Measurements from ENCODE around the gene SPATS2.

DNA sequence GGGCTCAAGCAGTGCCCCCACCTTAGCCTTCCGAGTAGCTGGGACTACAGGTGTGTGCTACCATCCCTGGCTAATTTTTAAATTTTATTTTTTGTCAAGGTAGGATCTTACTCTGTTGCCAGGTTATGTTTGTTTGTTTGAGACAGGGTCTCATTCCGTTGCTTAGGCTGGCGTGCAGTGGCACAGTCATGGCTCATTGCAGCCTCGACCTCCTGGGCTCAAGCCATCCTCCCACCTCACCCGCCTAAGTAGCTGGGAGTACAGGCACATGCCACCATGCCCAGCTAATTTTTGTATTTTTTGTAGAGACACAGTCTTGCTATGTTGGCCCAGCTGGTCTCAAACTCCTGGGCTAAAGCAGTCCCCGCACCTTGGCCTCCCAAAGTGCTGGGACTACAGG is 88.2 kb downstream of the SPATS2 start:
- TF ChIP-seq, protein P1, sequence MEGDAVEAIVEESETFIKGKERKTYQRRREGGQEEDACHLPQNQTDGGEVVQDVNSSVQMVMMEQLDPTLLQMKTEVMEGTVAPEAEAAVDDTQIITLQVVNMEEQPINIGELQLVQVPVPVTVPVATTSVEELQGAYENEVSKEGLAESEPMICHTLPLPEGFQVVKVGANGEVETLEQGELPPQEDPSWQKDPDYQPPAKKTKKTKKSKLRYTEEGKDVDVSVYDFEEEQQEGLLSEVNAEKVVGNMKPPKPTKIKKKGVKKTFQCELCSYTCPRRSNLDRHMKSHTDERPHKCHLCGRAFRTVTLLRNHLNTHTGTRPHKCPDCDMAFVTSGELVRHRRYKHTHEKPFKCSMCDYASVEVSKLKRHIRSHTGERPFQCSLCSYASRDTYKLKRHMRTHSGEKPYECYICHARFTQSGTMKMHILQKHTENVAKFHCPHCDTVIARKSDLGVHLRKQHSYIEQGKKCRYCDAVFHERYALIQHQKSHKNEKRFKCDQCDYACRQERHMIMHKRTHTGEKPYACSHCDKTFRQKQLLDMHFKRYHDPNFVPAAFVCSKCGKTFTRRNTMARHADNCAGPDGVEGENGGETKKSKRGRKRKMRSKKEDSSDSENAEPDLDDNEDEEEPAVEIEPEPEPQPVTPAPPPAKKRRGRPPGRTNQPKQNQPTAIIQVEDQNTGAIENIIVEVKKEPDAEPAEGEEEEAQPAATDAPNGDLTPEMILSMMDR (IDR thresholded peaks at IDR 0.05) = no peak
- TF ChIP-seq POLR2A (IDR thresholded peaks at IDR 0.05) = no peak

Data from testis (tissue), 2 donors.